GM19099 (cell line): ENCODE measurements around the gene N4BP2L2.

Source experiments
- POLR2A ChIP-seq: IDR thresholded peaks from 3 replicates; pipeline ENCODE4 v1.6.1; 2011; ENCODE audit warnings: low read depth; ENCODE audit not compliant: insufficient read length; ENCODE audit errors: extremely low read depth

Gene N4BP2L2

DNA sequence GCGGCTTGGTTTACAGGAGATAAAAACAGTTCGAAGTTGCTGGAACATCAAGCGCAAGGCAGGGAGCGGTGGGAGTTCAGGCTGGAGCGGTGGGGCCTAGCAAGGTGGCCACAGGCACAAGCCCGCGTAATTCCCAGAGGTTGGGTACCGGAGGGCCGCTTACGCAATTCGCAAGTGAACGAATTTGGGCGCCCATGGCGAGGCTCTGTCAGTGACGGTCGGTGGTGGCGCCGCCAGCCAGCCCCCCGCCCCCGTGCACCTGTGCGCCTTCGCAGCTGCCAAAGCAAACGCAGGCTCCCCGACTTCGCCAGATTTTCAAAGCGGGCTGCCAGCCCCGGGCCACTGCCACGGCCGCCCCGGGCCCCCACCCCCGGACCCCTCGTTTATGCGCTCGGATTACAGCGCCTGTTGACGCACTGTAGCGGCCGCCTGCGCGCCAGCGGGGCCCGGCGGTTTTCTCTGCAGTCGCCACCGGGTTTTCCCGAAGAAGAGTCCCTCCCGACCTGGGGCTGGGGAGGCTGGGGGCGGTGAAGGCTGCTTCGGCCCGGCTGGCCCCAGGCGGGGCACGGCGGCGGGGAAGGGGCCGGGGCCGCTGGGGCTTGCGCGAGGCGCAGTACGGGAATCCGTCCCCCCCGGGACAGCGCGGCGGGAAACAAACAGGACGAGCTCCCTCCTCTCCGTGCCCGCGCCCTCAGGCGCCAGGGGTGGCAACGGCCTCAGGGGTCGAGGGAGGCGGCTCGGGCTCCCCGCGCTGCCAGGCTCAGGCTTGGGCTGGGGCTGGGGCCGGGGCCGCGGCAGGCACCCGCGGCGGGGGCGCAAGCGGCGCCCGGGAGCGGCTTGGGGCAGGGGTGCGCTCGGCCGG is 111.4 kb downstream of the N4BP2L2 start:
- peak; percentile 46 for TF ChIP-seq POLR2A

GRCh38 chr13:32426191-32426989 is 112.2 kb downstream of the N4BP2L2 start:
- TF ChIP-seq POLR2A = no peak

- TF ChIP-seq POLR2A = no peak
These were observed 113.4 kb downstream of the N4BP2L2 start for GRCh38 chr13:32425158-32425557.

DNA sequence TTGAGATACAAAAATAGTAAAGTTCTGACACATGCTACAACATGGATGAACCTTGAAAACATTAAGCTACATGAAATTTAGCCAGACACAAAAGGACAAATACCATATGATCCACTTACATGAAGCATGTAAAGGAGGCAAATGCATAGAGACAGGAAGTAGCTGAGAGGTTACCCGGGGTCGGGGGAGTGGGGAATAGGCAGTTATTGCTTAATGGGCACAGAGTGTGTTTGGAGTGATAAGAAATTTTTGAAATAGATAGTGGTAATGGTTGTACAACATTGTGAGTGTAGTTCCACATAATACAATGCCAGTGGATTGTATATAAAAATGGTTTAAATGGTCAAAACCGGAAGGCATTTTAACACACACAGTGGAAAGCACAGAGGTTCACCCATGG is 115.0 kb downstream of the N4BP2L2 start:
- no peak for TF ChIP-seq POLR2A

DNA sequence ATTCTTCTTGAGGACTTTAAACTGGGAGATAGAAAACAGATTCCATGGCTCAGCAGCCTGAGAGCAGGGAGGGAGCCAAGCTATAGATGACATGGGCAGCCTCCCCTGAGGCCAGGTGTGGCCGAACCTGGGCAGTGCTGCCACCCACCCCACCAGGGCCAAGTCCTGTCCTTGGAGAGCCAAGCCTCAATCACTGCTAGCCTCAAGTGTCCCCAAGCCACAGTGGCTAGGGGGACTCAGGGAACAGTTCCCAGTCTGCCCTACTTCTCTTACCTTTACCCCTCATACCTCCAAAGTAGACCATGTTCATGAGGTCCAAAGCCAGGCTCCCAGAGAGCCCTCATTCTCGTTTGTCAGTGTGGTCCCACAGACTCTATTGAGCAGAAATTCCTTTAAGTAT is 118.7 kb downstream of the N4BP2L2 start:
- no peak for TF ChIP-seq POLR2A

- TF ChIP-seq POLR2A = no peak
These were observed 120.6 kb downstream of the N4BP2L2 start for GRCh38 chr13:32417995-32418394.

DNA sequence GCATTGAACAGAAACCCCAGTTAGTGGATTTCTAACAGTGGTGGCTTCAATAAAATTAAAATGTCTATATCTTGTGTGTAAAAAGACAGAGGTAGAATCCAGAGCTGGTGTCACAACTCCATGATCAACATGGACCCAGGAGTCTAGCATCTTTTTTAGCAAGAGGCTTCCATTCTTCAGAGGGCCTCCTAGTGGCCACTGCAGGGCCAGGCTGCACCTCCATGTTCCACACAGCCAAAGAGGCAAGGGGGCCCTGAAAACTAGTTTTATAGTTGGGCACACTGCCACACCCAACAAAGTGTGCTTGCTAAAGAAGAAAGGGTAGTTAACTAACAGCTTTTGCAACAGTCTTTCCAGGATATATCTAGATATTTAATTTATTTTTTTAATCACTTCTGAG is 123.6 kb downstream of the N4BP2L2 start:
- no peak for TF ChIP-seq POLR2A

- no peak for TF ChIP-seq POLR2A
These were observed 124.0 kb downstream of the N4BP2L2 start for GRCh38 chr13:32414580-32414979.

- no peak for TF ChIP-seq POLR2A
These were observed 125.3 kb downstream of the N4BP2L2 start for GRCh38 chr13:32413284-32413683.

DNA sequence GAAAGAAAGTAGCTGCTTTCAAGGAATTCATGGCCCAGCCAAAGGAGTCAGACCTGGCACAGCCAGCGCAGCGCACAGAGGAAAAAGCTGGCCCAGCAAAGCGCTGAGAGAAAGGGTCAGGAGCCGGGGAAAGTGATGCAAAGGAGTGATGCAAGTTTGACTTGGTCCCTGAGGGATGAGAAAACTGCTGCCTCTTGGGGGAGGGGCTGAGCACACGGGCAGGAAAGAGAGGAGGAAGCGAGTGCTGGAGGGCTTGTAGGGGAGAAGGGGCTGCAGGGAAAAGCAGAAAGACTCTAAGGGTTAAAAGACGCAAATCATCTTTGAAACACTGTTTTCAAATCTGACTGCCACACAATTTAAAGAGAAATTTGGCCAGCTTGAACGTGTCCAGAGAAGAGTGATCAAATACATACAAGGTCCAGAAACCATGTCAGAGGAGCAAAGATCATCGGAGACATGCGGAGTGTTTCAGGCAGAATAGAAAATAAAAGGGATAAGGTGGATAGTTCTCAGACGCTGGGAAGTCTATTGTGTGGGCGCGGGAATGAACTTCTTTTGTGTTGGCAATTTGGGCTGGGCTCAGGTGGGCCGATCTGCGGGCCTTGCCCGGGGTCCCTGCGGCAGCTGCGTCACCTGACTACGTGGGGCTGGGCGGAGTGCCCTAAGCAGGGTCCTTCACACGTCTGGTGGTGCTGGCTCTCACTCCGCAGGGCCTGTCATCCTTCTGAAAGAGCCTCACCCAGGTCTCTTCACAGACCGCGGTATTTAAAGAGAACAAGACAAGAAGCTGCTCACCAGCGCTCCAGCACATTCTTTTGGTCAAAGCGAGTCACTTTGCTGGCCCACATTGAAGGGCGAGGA is 128.8 kb downstream of the N4BP2L2 start:
- no peak for TF ChIP-seq POLR2A

- TF ChIP-seq POLR2A = no peak
These were observed 129.6 kb downstream of the N4BP2L2 start for GRCh38 chr13:32409001-32409313.

GRCh38 chr13:32408296-32409000 is 130.1 kb downstream of the N4BP2L2 start:
- TF ChIP-seq POLR2A = no peak

- TF ChIP-seq POLR2A = no peak
These were observed 130.7 kb downstream of the N4BP2L2 start for GRCh38 chr13:32407854-32408253.

DNA sequence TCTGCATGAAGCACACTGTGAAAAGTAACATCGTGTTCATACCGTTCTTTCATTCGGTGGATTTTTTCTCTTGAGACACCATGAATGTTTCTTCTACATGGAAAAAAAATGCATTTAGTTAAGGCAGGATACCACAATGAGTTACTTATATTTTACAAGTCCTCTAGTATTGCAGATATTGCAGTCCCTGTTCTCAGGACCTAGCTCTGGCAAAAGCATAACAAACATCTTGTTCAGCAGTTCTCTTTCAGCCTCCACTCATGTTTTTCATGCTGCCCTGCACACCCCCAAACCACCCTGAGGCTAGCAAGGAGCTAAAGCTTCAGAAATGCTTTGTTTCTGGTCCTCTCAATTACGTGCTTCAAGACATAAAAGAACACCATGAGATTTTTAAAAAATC is 135.5 kb downstream of the N4BP2L2 start:
- TF ChIP-seq POLR2A = no peak
